Measurements from ENCODE around the gene CAMK4.

DNA sequence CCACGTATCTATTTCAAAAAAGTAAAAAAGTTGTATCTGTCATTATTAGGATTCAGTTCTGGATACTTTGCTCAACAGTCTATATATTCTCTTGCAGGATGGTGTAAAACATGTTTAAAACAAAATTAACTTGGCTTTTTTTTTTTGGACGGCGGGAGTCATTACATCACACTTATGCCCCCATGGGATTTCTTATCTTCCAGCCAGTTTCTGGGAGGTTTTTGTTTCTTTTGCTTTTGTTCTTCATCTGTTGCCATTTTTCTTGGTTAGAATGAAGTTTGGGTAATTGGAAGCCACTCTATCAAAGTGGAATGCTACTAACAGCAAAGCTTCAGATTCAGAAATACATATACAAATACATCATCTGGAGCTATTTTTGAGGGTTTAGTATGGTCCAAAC lies 289.9 kb downstream of the CAMK4 start:
- TF ChIP-seq, protein P1, sequence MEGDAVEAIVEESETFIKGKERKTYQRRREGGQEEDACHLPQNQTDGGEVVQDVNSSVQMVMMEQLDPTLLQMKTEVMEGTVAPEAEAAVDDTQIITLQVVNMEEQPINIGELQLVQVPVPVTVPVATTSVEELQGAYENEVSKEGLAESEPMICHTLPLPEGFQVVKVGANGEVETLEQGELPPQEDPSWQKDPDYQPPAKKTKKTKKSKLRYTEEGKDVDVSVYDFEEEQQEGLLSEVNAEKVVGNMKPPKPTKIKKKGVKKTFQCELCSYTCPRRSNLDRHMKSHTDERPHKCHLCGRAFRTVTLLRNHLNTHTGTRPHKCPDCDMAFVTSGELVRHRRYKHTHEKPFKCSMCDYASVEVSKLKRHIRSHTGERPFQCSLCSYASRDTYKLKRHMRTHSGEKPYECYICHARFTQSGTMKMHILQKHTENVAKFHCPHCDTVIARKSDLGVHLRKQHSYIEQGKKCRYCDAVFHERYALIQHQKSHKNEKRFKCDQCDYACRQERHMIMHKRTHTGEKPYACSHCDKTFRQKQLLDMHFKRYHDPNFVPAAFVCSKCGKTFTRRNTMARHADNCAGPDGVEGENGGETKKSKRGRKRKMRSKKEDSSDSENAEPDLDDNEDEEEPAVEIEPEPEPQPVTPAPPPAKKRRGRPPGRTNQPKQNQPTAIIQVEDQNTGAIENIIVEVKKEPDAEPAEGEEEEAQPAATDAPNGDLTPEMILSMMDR (IDR thresholded peaks at IDR 0.05) = no peak
- no peak for TF ChIP-seq POLR2A (IDR thresholded peaks at IDR 0.05)
